ENCODE measurements around the gene TTLL5. TPM values are rescaled to one million over a fixed set of nuclear protein-coding genes. Genes with fewer than 3 reads are reported as not detected.
"Not testable (repeated sequence)": the region's sequence is repeated elsewhere in the genome, so short reads cannot be mapped to it uniquely, and the experiment has no call there.

TTLL5 gene
- total RNA-seq, 2 experiments from 2014 or later: 28.9 to 43.4 TPM

DNA sequence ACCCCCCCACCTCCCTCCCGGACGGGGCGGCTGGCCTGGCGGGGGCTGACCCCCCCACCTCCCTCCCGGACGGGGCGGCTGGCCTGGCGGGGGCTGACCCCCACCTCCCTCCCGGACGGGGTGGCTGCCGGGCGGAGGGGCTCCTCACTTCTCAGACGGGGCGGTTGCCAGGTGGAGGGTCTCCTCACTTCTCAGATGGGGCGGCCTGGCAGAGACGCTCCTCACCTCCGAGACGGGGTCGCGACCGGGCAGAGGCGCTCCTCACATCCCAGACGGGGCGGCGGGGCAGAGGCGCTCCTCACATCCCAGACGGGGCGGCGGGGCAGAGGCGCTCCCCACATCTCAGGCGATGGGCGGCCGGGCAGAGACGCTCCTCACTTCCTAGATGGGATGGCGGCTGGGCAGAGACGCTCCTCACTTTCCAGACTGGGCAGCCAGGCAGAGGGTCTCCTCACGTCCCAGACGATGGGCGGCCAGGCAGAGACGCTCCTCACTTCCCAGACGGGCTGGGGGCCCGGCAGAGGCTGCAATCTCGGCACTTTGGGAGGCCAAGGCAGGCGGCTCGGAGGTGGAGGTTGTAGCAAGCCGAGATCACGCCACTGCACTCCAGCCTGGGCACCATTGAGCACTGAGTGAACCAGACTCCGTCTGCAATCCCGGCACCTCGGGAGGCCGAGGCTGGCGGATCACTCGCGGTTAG, 264.2 kb downstream of the TTLL5 start:
- CTCF ChIA-PET; DNase-seq; H3K9me3 Mint-ChIP-seq (ENCODE audit: low read depth); H3K4me1 Mint-ChIP-seq; H3K27me3 Mint-ChIP-seq; H3K27ac Mint-ChIP-seq; H3K4me3 Mint-ChIP-seq; ATAC-seq; H3K36me3 Mint-ChIP-seq: not testable (repeated sequence)

DNA sequence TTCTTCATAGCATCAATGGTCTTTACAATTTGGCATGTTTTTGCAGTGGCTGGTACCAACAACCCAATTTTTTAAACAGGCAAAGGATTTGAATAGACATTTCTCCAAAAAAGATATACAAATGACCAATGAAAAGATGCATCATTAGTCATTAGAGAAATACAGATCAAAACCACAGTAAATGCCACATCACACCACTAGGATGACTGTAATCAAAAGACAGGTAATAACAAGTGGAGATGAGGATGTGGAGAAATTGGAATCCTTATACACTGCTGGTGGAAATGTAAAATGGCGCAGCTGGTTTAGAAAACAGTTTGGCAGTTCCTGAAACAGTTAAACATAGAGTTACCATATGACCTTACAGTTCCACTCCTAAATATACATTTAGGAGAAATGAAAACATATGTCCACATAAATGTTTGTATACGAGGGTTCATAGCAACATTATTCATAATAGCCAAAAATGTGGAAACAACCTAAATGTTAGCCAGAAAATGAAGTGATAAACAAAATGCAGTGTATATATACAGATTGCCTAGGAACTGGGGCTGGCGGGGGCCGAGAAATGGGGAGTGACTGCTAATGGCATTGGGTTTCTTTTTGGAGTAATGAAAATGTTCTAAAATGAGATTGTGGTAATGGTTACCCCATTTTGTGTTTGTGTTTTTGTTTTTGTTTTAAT, 265.5 kb downstream of the TTLL5 start:
- H3K27ac Mint-ChIP-seq: no peak overlapping the region
- H3K36me3 Mint-ChIP-seq: no peaks in the 10 kb centered on the region
- no peak overlapping the region for H3K4me3 Mint-ChIP-seq
- CTCF ChIA-PET: no interaction called here
- no peak for ATAC-seq
- no peaks in the 10 kb centered on the region for H3K9me3 Mint-ChIP-seq (ENCODE audit: low read depth)
- H3K4me1 Mint-ChIP-seq: no peaks in the 10 kb centered on the region
- no peaks in the 10 kb centered on the region for H3K27me3 Mint-ChIP-seq
- no peak for DNase-seq

DNA sequence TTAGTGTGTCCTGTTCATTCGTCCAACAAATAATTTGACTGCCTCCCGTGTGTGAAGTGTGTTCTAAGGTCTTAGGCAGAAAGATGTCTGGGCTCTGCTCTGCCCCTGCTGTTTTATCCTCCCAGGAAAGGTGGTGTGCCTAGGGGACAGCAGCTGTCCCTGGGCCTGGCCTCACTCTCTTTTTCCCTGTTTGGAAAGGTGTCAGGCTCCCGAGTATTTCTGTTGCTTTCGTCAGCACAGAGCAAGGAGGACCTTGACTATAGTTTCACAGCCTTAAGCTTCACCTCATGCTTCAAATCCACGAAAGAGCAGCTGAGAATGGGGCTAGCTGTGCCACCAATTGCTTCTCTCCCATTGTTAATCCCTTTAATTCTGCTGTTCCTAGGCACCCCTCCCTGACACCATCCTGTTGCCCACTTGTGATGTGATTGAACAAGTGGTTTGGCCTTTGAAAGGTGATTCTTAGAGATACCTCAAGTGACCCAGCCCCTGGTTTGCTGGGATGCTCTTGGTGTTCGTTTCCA, 266.6 kb downstream of the TTLL5 start:
- H3K27ac Mint-ChIP-seq: no peak overlapping the region
- no peaks in the 10 kb centered on the region for H3K27me3 Mint-ChIP-seq
- no peaks in the 10 kb centered on the region for H3K9me3 Mint-ChIP-seq (ENCODE audit: low read depth)
- no peak overlapping the region for H3K4me3 Mint-ChIP-seq
- no peaks in the 10 kb centered on the region for H3K36me3 Mint-ChIP-seq
- DNase-seq (no peak), ATAC-seq (no peak)
- CTCF ChIA-PET: no interaction called here
- no peaks in the 10 kb centered on the region for H3K4me1 Mint-ChIP-seq

DNA sequence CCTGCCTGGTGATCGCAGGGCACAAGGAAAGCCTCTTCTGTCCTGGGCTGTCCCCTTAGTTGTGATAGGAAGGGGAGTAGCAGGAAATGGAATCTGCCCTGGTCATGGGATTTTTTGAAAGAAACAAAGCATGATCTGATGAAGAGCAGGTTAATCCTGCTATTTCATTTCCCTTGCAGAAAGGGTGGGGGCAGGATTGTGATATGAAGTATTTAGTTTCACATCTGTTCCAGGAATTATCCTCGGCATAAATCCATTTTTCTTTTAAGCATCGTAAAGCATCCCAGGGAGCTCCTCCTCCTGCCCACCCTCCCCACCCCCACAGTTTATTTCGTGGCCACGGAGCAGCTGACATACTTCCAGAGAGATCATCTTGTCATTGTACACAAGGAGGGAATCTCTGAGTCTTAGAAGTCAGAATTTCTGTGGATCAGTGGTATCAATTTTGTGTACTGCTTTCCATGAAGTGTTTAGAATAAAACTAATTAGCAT, 267.7 kb downstream of the TTLL5 start:
- H3K27me3 Mint-ChIP-seq: no peaks in the 10 kb centered on the region
- H3K27ac Mint-ChIP-seq: no peak overlapping the region
- ATAC-seq (no peak), DNase-seq (no peak)
- H3K4me1 Mint-ChIP-seq: no peaks in the 10 kb centered on the region
- H3K4me3 Mint-ChIP-seq: no peak overlapping the region
- no peaks in the 10 kb centered on the region for H3K36me3 Mint-ChIP-seq
- H3K9me3 Mint-ChIP-seq (ENCODE audit: low read depth): no peaks in the 10 kb centered on the region
- CTCF ChIA-PET: interaction anchor here (0.7 kb wide), 1 partner anchor 177 kb away, joined by 3 read pairs; no protein-coding TSS in a partner anchor

DNA sequence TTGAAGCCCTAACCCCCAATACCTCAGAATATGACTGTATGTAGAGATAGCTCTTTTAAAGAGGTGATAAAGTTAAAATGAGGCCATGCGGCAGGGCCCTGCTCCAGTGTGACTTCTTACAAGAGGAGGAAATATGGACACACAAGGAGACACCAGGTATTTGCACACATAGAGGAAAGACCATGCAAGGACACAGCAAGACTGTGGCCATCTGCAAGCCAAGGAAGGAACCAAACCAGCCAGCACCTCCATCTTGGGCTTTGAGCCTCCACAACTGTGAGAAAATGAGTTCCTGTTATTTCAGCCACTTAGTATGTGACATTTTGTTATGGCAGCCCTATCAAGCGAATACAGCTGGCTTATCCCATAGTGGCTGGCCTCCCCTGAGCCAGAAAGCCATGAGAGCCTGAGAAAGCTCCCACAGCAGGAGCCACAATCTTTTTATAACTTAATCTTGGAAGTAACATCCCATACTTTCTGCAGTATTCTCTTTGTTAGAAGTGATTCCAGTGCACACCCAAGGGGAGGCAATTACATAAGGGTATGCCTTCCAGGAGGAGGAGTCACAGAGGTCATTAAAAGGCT, 272.8 kb downstream of the TTLL5 start:
- Mint-ChIP-seq H3K27ac (no peak overlapping the region), H3K4me1 (no peaks in the 10 kb centered on the region), H3K36me3 (no peaks in the 10 kb centered on the region), H3K27me3 (no peaks in the 10 kb centered on the region), H3K4me3 (no peak overlapping the region), H3K9me3 (ENCODE audit: low read depth) (no peaks in the 10 kb centered on the region)
- CTCF ChIA-PET: interaction anchor here (1.4 to 1.7 kb wide), 2 partner anchors 27 to 223 kb away, joined by 3 to 11 read pairs; no protein-coding TSS in a partner anchor
- no peak for ATAC-seq
- DNase-seq: no peak

DNA sequence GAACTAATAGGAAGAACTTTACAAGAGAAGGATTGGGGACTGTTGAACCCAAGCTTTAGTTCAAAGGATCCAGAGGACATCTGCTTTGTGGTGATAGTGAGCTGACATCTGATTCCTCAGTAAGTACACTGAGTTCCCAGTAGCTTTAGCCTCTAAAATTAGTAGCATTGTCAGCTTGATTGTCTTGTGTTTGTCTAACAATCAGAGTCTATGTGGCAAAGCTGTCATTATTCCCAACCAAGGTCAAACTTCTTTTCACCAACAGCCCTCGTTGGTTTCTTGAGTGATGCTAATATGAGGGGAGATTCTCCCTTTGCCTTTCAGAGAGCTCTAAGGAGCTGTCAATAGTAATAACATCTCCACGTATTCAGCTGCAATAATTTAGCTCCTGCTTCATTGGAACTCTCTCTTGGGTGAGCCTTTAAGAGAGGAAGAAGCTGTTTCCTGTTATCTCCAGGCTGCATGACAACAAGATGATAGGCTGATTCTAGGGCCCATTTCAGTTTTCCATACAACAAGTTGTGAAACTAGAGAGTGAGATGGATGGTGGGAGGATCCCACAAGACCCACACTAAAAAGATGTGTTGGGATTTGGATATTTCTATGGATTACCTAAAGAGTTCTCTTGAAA, 274.1 kb downstream of the TTLL5 start:
- no peak for ATAC-seq
- H3K27me3 Mint-ChIP-seq: no peaks in the 10 kb centered on the region
- H3K27ac Mint-ChIP-seq: no peak overlapping the region
- no peaks in the 10 kb centered on the region for H3K9me3 Mint-ChIP-seq (ENCODE audit: low read depth)
- DNase-seq: no peak
- no peaks in the 10 kb centered on the region for H3K4me1 Mint-ChIP-seq
- no peak overlapping the region for H3K4me3 Mint-ChIP-seq
- CTCF ChIA-PET: interaction anchor here (0.6 to 1.7 kb wide), 2 partner anchors 29 to 258 kb away, joined by 3 to 11 read pairs; no protein-coding TSS in a partner anchor
- no peaks in the 10 kb centered on the region for H3K36me3 Mint-ChIP-seq

DNA sequence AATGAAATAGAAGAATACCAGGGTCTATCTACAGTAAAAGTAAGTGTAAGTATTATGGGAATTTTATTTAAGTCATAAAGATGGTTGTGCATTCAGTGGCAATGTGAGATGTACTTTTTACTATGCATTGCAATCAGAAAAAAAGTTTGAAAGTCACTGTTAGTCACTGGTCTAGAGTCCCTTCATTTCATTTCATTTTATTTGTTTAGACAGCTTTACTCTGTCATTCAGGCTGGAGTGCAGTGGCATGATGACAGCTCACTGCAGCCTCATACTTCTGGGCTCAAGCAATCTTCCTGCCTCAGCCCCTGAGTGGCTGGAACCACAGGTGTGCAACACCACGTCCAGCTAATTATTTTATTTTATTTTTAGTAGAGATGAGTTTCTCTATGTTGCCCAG, 278.2 kb downstream of the TTLL5 start:
- no peak for ATAC-seq
- Mint-ChIP-seq H3K4me1 (no peaks in the 10 kb centered on the region), H3K9me3 (ENCODE audit: low read depth) (no peaks in the 10 kb centered on the region), H3K27ac (no peak overlapping the region), H3K4me3 (no peak overlapping the region), H3K27me3 (no peaks in the 10 kb centered on the region), H3K36me3 (no peaks in the 10 kb centered on the region)
- no peak for DNase-seq
- CTCF ChIA-PET: interaction anchor here (0.7 to 1.3 kb wide), 3 partner anchors 12 to 1077 kb away, joined by 3 to 7 read pairs (median 3); no protein-coding TSS in a partner anchor

DNA sequence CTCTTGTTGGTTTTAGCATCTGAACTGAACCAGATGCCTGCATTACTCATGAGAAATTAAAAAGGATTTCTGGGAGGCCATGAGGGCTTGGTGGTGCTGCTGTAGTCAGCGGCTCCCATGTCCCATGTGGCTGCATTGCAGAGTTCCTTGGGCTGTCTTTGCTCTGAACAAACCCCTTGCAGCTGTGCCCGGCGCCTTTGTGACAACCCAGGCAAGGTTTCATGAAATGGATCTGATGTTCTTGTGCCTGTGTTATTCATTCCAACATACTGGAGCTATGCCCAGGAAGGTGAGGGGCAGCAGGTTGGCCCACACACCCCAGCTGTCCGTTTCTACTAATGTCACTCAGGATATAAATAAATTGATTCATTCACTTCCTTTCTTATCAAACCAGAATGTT, 280.0 kb downstream of the TTLL5 start:
- Mint-ChIP-seq H3K4me1 (no peaks in the 10 kb centered on the region), H3K9me3 (ENCODE audit: low read depth) (no peaks in the 10 kb centered on the region), H3K36me3 (no peaks in the 10 kb centered on the region), H3K4me3 (no peak overlapping the region), H3K27me3 (no peaks in the 10 kb centered on the region), H3K27ac (no peak overlapping the region)
- CTCF ChIA-PET: interaction anchor here (1.0 kb wide), 1 partner anchor 34 kb away, joined by 4 read pairs; no protein-coding TSS in a partner anchor
- ATAC-seq: no peak
- no peak for DNase-seq

DNA sequence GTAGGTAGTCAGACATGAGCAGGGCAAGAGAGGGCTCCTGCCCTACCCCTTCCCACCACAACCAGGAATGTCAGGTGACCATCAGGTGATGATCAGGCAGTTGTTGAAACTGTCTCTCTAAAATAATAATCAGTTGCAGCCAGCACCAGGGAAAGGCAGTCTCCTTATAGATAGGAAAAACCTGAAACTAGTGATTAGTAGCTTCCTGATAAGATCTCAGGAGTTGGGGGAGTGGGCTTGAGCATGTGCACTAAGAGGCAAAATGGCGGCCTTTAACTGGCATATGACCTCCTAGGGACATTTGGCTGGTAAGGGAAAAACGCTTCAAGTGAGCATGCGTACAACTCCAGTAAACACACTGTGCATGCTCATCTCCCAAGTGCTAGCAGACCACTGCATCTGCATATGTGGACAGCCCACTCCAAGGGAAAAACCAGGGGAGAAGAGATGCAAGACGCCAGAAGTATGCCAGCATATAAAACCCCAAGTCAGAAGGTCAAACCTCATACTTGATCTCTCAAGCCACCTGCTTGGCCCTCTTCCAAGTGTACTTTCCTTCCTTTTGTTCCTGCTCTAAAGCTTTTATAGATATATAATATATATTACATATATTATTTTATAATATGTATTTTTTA, 283.7 kb downstream of the TTLL5 start:
- no peak for DNase-seq
- H3K4me1 Mint-ChIP-seq: no peaks in the 10 kb centered on the region

DNA sequence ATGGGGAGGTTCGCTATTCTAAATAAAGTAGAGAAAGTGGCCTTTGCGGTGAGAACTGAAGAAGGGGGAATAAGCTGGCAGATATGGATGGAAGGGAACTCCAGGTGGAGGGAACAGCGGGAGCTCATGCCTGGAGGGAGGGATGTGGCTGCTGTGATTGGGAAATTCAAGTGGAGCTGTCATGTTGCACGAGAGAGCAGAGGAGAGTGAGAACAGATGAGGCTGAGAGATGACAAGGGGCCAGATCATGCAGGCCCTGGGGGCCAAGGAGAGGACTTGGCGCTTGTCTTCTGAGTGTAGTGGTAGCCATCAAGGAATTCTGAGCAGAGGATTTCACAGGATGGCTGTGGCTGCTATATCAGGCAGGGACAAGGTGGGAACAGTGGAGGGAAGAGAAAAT, 285.7 kb downstream of the TTLL5 start:
- ATAC-seq (no peak), DNase-seq (no peak)
- no peaks in the 10 kb centered on the region for H3K4me1 Mint-ChIP-seq
- H3K36me3 Mint-ChIP-seq: no peaks in the 10 kb centered on the region
- no peaks in the 10 kb centered on the region for H3K9me3 Mint-ChIP-seq (ENCODE audit: low read depth)
- no peaks in the 10 kb centered on the region for H3K27me3 Mint-ChIP-seq
- no peak overlapping the region for H3K4me3 Mint-ChIP-seq
- H3K27ac Mint-ChIP-seq: no peak overlapping the region
- CTCF ChIA-PET: no interaction called here

More for the DNA sequence above, 283.7 kb downstream of the TTLL5 start:
- CTCF ChIA-PET: no interaction called here
- ATAC-seq: no peak
- Mint-ChIP-seq H3K4me3 (no peak overlapping the region), H3K27ac (no peak overlapping the region), H3K9me3 (ENCODE audit: low read depth) (no peaks in the 10 kb centered on the region), H3K27me3 (no peaks in the 10 kb centered on the region), H3K36me3 (no peaks in the 10 kb centered on the region)

DNA sequence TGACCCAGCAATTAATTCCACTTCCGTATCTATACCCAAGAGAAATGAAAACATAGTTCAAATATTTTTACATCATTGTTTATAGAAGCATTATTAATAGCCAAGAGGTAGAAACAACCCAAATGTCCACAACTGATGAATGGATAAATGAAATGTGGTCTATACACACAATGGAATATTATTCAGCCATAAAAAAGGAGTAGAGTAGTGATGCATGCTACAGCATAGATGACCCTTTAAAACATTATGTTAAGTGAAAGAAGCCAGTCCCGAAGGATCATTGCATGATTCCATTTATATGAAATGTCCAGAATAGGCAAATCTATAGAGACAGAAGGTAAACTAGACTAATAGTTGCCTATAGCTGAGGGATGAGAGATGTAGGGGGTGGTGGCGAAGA, 291.4 kb downstream of the TTLL5 start:
- no peak overlapping the region for H3K4me3 Mint-ChIP-seq
- no peak for ATAC-seq
- no peak overlapping the region for H3K27ac Mint-ChIP-seq
- no peaks in the 10 kb centered on the region for H3K4me1 Mint-ChIP-seq
- H3K27me3 Mint-ChIP-seq: no peaks in the 10 kb centered on the region
- H3K9me3 Mint-ChIP-seq (ENCODE audit: low read depth): no peaks in the 10 kb centered on the region
- DNase-seq: no peak
- no peaks in the 10 kb centered on the region for H3K36me3 Mint-ChIP-seq
- CTCF ChIA-PET: no interaction called here

DNA sequence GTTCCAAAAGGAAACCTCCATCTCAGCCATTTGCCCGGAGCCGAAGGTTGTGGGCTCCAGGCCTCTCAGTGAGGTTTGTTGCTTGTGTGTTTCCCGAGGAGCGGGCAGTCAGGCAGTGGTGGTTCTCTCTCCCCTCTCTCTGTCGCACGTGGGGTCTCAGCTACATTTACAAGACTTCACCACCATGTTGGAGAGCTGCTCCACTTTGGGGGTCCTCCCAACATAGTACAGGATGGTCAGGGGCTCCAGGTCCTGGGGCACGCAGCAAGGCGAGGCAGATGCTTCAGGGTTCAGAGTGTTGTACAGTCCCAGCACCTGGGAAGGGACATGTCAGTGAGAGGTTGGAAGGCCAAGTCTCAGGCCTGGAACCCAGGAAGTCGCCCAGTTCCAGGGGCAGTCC, 298.0 kb downstream of the TTLL5 start:
- no peak overlapping the region for H3K27ac Mint-ChIP-seq
- no peak for DNase-seq
- no peak overlapping the region for H3K4me3 Mint-ChIP-seq
- no peaks in the 10 kb centered on the region for H3K9me3 Mint-ChIP-seq (ENCODE audit: low read depth)
- no peaks in the 10 kb centered on the region for H3K4me1 Mint-ChIP-seq
- CTCF ChIA-PET: interaction anchor here (1.1 kb wide), 1 partner anchor 52 kb away, joined by 3 read pairs; no protein-coding TSS in a partner anchor
- H3K36me3 Mint-ChIP-seq: no peaks in the 10 kb centered on the region
- H3K27me3 Mint-ChIP-seq: no peaks in the 10 kb centered on the region
- no peak for ATAC-seq

DNA sequence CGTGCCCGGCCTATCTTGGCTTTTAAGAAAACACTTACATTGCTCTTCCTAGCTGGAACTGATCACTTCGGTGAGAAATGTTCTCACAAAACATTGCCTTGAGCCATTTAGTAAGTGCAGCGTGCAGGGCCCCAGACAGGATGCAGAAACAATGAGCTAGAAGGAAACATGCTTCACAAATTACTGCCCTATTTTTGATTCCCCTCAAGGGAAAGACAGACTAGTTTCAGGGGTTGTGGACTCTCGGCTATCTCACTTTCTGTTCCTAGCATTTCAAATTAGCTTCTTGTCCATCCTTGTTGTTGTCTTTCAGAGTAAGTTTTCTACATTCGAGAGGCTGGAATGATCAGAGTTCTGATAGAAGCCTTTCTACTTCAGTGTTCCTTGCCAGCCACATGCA, 299.2 kb downstream of the TTLL5 start:
- no peak overlapping the region for H3K27ac Mint-ChIP-seq
- CTCF ChIA-PET: interaction anchor here (0.8 kb wide), 1 partner anchor 23 kb away, joined by 3 read pairs; no protein-coding TSS in a partner anchor

More for the DNA sequence above, 299.2 kb downstream of the TTLL5 start:
- ATAC-seq (no peak), DNase-seq (no peak)
- Mint-ChIP-seq H3K36me3 (no peaks in the 10 kb centered on the region), H3K4me1 (no peaks in the 10 kb centered on the region), H3K4me3 (no peak overlapping the region), H3K27me3 (no peaks in the 10 kb centered on the region), H3K9me3 (ENCODE audit: low read depth) (no peaks in the 10 kb centered on the region)
